WTC11 (cell line): ENCODE measurements around the gene NBAS. TPM values are rescaled to one million over a fixed set of nuclear protein-coding genes. Genes with fewer than 3 reads are reported as not detected.
"Not testable (repeated sequence)": the region's sequence is repeated elsewhere in the genome, so short reads cannot be mapped to it uniquely, and the experiment has no call there.

ENCODE experiments used
- ATAC-seq: fragments of 200-7000 bp; cut with Tn5 transposase; 2 replicates; pipeline ENCODE4 v1.10.0; 2021; ENCODE audit warnings: mild to moderate bottlenecking, moderate library complexity
- CTCF ChIA-PET: fragments of 300-600 bp; sonication (Branson Sonifier 250); formaldehyde crosslinking; loops from one replicate; lab custom pipeline; 2021; ENCODE audit warnings: antibody characterized with exemption; lab: Charles Lee
- POLR2A ChIA-PET: fragments of 350-600 bp; sonication (Branson Sonifier 250); formaldehyde crosslinking; loops from one replicate; lab custom pipeline; 2021; ENCODE audit warnings: antibody characterized with exemption; lab: Charles Lee
- DNase-seq: peaks from one replicate; pipeline ENCODE4 v3.0.0; 2021; ENCODE audit warnings: low spot score
- H3K27ac Mint-ChIP-seq: 2 replicates; pipeline ENCODE4 v1.8.0; 2021; ENCODE audit warnings: mixed read lengths
- H3K27me3 Mint-ChIP-seq: 2 replicates; pipeline ENCODE4 v1.8.0; 2021; ENCODE audit warnings: low read depth, mild to moderate bottlenecking, moderate library complexity, mixed read lengths
- H3K36me3 Mint-ChIP-seq: 2 replicates; pipeline ENCODE4 v1.8.0; 2021; ENCODE audit warnings: mixed read lengths
- H3K4me1 Mint-ChIP-seq: 2 replicates; pipeline ENCODE4 v1.8.0; 2022; ENCODE audit warnings: mixed read lengths
- H3K4me3 Mint-ChIP-seq: 2 replicates; pipeline ENCODE4 v1.8.0; 2021; ENCODE audit warnings: mild to moderate bottlenecking, moderate library complexity, mixed read lengths
- H3K9me3 Mint-ChIP-seq: 2 replicates; pipeline ENCODE4 v1.8.0; 2021; ENCODE audit warnings: mixed read lengths
- ATF2 ChIP-seq: sonication (generic); formaldehyde crosslinking; IDR thresholded peaks from 2 replicates; pipeline ENCODE4 v1.8.1; 2022; ENCODE audit warnings: low read depth, missing genetic modification reagents, borderline replicate concordance
- CBFB ChIP-seq: sonication (generic); formaldehyde crosslinking; IDR thresholded peaks from 2 replicates; pipeline ENCODE4 v1.8.1; 2022; ENCODE audit warnings: mild to moderate bottlenecking, low read depth, missing genetic modification reagents
- CREB1 ChIP-seq: sonication (generic); formaldehyde crosslinking; IDR thresholded peaks from 2 replicates; pipeline ENCODE4 v1.8.0; 2023; ENCODE audit warnings: mild to moderate bottlenecking, missing genetic modification reagents
- CREM ChIP-seq: sonication (generic); formaldehyde crosslinking; IDR thresholded peaks from 2 replicates; pipeline ENCODE4 v1.8.1; 2022; ENCODE audit warnings: mild to moderate bottlenecking, missing genetic modification reagents, moderate library complexity
- ESRRA ChIP-seq: sonication (generic); formaldehyde crosslinking; IDR thresholded peaks from 2 replicates; pipeline ENCODE4 v1.8.1; 2022; ENCODE audit warnings: mild to moderate bottlenecking, missing genetic modification reagents, borderline replicate concordance
- GRHL2 ChIP-seq: fragments of 250-450 bp; sonication (Bioruptor Pico); IDR thresholded peaks from 2 replicates; pipeline ENCODE4 v1.8.0; 2022; ENCODE audit warnings: mild to moderate bottlenecking, moderate library complexity; ENCODE audit not compliant: insufficient replicate concordance, severe bottlenecking
- IRF1 ChIP-seq: sonication (generic); formaldehyde crosslinking; IDR thresholded peaks from 2 replicates; pipeline ENCODE4 v1.8.0; 2023; ENCODE audit warnings: missing genetic modification reagents
- NFE2L1 ChIP-seq: sonication (generic); formaldehyde crosslinking; IDR thresholded peaks from 2 replicates; pipeline ENCODE4 v1.8.1; 2023; ENCODE audit warnings: missing genetic modification reagents
- PRRX2 ChIP-seq: fragments of 250-450 bp; sonication (Bioruptor Pico); IDR thresholded peaks from 2 replicates; pipeline ENCODE4 v1.8.0; 2021; ENCODE audit warnings: mild to moderate bottlenecking
- RELA ChIP-seq: sonication (generic); formaldehyde crosslinking; IDR thresholded peaks from 2 replicates; pipeline ENCODE4 v1.8.1; 2022; ENCODE audit warnings: missing genetic modification reagents, mild to moderate bottlenecking, borderline replicate concordance
- SMAD4 ChIP-seq: sonication (generic); formaldehyde crosslinking; IDR thresholded peaks from 2 replicates; pipeline ENCODE4 v1.8.0; 2022; ENCODE audit warnings: mild to moderate bottlenecking, missing genetic modification reagents
- SP1 ChIP-seq: sonication (generic); formaldehyde crosslinking; conservative IDR thresholded peaks from 2 replicates; pipeline ENCODE4 v1.8.1; 2022; ENCODE audit warnings: missing genetic modification reagents
- TEAD1 ChIP-seq: sonication (generic); formaldehyde crosslinking; IDR thresholded peaks from 2 replicates; pipeline ENCODE4 v1.8.0; 2022; ENCODE audit warnings: mild to moderate bottlenecking, missing genetic modification reagents
- TEAD4 ChIP-seq: sonication (generic); formaldehyde crosslinking; IDR thresholded peaks from 2 replicates; pipeline ENCODE4 v1.8.0; 2022; ENCODE audit warnings: mild to moderate bottlenecking, missing genetic modification reagents
- ZBTB43 ChIP-seq: sonication (generic); formaldehyde crosslinking; IDR thresholded peaks from 2 replicates; pipeline ENCODE4 v1.8.1; 2023; ENCODE audit warnings: mild to moderate bottlenecking, missing genetic modification reagents
- ZNF121 ChIP-seq: sonication (generic); formaldehyde crosslinking; IDR thresholded peaks from 2 replicates; pipeline ENCODE4 v1.8.0; 2023; ENCODE audit warnings: missing genetic modification reagents
- total RNA-seq: library from RNA; stranded (reverse); gene quantifications from 3 replicates; pipeline ENCODE4 v1.2.3, GENCODE V29; 2021
- TF ChIP-seq, protein P1 (sequence below): fragments of 250-450 bp; sonication (Bioruptor Pico); IDR thresholded peaks from 2 replicates; pipeline ENCODE4 v1.9.0; 2021; ENCODE audit warnings: mild to moderate bottlenecking
- TF ChIP-seq, protein P2 (sequence below): sonication (generic); formaldehyde crosslinking; IDR thresholded peaks from 2 replicates; pipeline ENCODE4 v1.8.1; 2023; ENCODE audit warnings: mild to moderate bottlenecking, missing genetic modification reagents
- TF ChIP-seq, protein P3 (sequence below): sonication (generic); formaldehyde crosslinking; IDR thresholded peaks from 2 replicates; pipeline ENCODE4 v1.8.0; 2022; ENCODE audit warnings: mild to moderate bottlenecking, missing genetic modification reagents
- TF ChIP-seq, protein P4 (sequence below): sonication (generic); formaldehyde crosslinking; IDR thresholded peaks from 2 replicates; pipeline ENCODE4 v1.8.1; 2022; ENCODE audit warnings: mild to moderate bottlenecking, missing genetic modification reagents, moderate library complexity, borderline replicate concordance

Gene NBAS
- total RNA-seq, 1 experiment from 2014 or later = 32.3 TPM

DNA sequence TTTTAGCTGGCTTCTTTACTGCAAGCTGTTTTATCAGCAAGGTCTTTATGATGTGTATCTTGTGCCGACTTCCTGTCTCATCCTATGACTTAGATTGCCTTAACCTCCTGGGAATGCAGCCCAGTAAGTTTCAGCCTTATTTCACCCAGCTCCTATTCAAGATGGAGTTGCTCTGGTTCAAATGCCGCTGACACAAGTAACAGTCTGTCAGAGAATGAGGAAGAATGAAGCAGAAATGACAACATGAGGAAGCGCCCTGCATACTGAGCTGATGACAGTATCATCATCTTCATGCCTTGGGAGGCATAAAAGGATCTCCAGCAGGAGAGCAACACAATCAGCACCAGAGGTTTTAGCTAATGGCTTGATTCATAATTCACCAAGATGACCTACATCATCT lies 309.4 kb downstream of the NBAS start:
- Mint-ChIP-seq H3K36me3 (peaks cover 39% of the 10 kb centered on the region), H3K9me3 (peaks cover 55% of the 10 kb centered on the region), H3K27ac (no peak overlapping the region), H3K4me1 (0 out of 2 replicates have a peak, but pooled peaks cover 6% of the 10 kb centered on the region), H3K27me3 (no peaks in the 10 kb centered on the region), H3K4me3 (no peak overlapping the region)
- ChIA-PET CTCF (interaction anchor here (0.9 kb wide), 1 partner anchor 326 kb away, joined by 3 read pairs; no protein-coding TSS in a partner anchor), POLR2A (no interaction called here)
- DNase-seq = no peak
- TF ChIP-seq ATF2 = no peak
- TF ChIP-seq NFE2L1 (CRISPR knock-in tag) = no peak
- no peak for TF ChIP-seq TEAD1
- no peak for TF ChIP-seq ZNF121 (CRISPR knock-in tag)
- TF ChIP-seq, protein P1, sequence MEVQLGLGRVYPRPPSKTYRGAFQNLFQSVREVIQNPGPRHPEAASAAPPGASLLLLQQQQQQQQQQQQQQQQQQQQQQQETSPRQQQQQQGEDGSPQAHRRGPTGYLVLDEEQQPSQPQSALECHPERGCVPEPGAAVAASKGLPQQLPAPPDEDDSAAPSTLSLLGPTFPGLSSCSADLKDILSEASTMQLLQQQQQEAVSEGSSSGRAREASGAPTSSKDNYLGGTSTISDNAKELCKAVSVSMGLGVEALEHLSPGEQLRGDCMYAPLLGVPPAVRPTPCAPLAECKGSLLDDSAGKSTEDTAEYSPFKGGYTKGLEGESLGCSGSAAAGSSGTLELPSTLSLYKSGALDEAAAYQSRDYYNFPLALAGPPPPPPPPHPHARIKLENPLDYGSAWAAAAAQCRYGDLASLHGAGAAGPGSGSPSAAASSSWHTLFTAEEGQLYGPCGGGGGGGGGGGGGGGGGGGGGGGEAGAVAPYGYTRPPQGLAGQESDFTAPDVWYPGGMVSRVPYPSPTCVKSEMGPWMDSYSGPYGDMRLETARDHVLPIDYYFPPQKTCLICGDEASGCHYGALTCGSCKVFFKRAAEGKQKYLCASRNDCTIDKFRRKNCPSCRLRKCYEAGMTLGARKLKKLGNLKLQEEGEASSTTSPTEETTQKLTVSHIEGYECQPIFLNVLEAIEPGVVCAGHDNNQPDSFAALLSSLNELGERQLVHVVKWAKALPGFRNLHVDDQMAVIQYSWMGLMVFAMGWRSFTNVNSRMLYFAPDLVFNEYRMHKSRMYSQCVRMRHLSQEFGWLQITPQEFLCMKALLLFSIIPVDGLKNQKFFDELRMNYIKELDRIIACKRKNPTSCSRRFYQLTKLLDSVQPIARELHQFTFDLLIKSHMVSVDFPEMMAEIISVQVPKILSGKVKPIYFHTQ (CRISPR knock-in tag) = no peak
- TF ChIP-seq ESRRA (CRISPR knock-in tag) = no peak
- no peak for TF ChIP-seq CREB1 (CRISPR knock-in tag)
- TF ChIP-seq SP1 = no peak
- TF ChIP-seq TEAD4 (CRISPR knock-in tag) = no peak
- no peak for TF ChIP-seq ZBTB43 (CRISPR knock-in tag)
- no peak for ATAC-seq

DNA sequence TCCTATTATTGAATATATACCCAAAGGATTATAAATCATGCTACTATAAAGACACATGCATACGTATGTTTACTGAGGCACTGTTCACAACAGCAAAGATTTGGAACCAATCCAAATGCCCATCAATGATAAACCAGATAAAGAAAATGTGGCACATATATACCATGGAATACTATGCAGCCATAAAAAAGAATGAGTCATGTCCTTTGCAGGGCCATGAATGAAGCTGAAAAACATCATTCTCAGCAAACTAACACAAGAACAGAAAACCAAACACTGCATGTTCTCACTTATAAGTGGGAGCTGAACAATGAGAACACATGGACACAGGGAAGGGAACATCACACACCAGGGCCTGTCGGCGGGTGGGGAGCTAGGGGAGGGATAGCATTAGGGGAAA lies 310.2 kb downstream of the NBAS start:
- H3K27ac Mint-ChIP-seq, H3K4me1 Mint-ChIP-seq, ATAC-seq, DNase-seq, H3K27me3 Mint-ChIP-seq, H3K4me3 Mint-ChIP-seq, POLR2A ChIA-PET: not testable (repeated sequence)
- CTCF ChIA-PET = interaction anchor here (0.9 kb wide), 1 partner anchor 326 kb away, joined by 3 read pairs; no protein-coding TSS in a partner anchor
- H3K36me3 Mint-ChIP-seq = peaks cover 34% of the 10 kb centered on the region
- peaks cover 47% of the 10 kb centered on the region for H3K9me3 Mint-ChIP-seq

DNA sequence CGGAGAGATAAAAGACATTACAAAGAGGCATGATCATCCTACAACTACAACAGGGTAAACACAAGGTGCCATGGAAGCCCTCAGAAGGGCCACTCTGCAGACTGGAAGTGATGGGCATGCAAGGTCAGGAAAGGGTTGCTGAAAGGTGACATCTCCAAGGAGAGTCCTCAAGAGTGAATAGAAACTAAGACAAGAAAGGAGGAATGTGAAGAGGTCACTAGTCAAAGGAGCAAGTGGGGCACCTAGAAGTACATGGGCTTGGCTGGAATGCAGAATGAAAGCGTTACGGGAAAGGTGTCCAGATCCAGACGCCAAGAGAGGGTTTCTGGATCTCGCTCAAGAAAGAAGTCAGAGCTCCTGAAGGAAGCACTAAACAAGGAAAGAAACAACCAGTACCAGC lies 314.3 kb downstream of the NBAS start:
- POLR2A ChIA-PET = no interaction called here
- Mint-ChIP-seq H3K9me3 (peaks cover 24% of the 10 kb centered on the region), H3K4me1 (peaks cover 7% of the 10 kb centered on the region), H3K27me3 (no peaks in the 10 kb centered on the region), H3K36me3 (peaks cover 21% of the 10 kb centered on the region), H3K4me3 (no peak overlapping the region), H3K27ac (no peak overlapping the region; the same call in 1 of the 2 replicates)
- no peak for DNase-seq
- no peak for ATAC-seq
- CTCF ChIA-PET = no interaction called here
- TF ChIP-seq RELA (CRISPR knock-in tag) (no peak), CREM (CRISPR knock-in tag) (no peak), ZNF121 (CRISPR knock-in tag) (no peak), GRHL2 (CRISPR knock-in tag) (no peak), TEAD1 (no peak), IRF1 (CRISPR knock-in tag) (no peak), CBFB (CRISPR knock-in tag) (no peak), SMAD4 (CRISPR knock-in tag) (no peak), PRRX2 (no peak)
- TF ChIP-seq, protein P2, sequence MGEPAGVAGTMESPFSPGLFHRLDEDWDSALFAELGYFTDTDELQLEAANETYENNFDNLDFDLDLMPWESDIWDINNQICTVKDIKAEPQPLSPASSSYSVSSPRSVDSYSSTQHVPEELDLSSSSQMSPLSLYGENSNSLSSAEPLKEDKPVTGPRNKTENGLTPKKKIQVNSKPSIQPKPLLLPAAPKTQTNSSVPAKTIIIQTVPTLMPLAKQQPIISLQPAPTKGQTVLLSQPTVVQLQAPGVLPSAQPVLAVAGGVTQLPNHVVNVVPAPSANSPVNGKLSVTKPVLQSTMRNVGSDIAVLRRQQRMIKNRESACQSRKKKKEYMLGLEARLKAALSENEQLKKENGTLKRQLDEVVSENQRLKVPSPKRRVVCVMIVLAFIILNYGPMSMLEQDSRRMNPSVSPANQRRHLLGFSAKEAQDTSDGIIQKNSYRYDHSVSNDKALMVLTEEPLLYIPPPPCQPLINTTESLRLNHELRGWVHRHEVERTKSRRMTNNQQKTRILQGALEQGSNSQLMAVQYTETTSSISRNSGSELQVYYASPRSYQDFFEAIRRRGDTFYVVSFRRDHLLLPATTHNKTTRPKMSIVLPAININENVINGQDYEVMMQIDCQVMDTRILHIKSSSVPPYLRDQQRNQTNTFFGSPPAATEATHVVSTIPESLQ (CRISPR knock-in tag) = no peak
- TF ChIP-seq, protein P3, sequence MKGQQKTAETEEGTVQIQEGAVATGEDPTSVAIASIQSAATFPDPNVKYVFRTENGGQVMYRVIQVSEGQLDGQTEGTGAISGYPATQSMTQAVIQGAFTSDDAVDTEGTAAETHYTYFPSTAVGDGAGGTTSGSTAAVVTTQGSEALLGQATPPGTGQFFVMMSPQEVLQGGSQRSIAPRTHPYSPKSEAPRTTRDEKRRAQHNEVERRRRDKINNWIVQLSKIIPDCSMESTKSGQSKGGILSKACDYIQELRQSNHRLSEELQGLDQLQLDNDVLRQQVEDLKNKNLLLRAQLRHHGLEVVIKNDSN (CRISPR knock-in tag) = no peak
- TF ChIP-seq, protein P4, sequence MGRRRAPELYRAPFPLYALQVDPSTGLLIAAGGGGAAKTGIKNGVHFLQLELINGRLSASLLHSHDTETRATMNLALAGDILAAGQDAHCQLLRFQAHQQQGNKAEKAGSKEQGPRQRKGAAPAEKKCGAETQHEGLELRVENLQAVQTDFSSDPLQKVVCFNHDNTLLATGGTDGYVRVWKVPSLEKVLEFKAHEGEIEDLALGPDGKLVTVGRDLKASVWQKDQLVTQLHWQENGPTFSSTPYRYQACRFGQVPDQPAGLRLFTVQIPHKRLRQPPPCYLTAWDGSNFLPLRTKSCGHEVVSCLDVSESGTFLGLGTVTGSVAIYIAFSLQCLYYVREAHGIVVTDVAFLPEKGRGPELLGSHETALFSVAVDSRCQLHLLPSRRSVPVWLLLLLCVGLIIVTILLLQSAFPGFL (CRISPR knock-in tag) = no peak
